NCI-H82 (cell line): ENCODE measurements around the gene QSOX2.
A peak's percentile ranks its signal among the peaks of the same experiment; 100 is the strongest.

Experiments
- DNase-seq: peaks from one replicate; lab custom pipeline; 2025; lab: John Stamatoyannopoulos, UW

QSOX2 gene

GRCh38 chr9:136203408-136204144 lies 42.0 kb downstream of the QSOX2 start:
- peak; percentile 20 for DNase-seq

- DNase-seq: no peak
Measured at GRCh38 chr9:136202454-136203407, 42.9 kb downstream of the QSOX2 start.

- no peak for DNase-seq
Measured at GRCh38 chr9:136201609-136202453, 43.8 kb downstream of the QSOX2 start.

GRCh38 chr9:136201174-136201573 lies 44.4 kb downstream of the QSOX2 start:
- no peak for DNase-seq

GRCh38 chr9:136200424-136200823 lies 45.2 kb downstream of the QSOX2 start:
- no peak for DNase-seq

- DNase-seq: no peak
Measured at GRCh38 chr9:136199391-136200288, 46.0 kb downstream of the QSOX2 start.

GRCh38 chr9:136198605-136199083 lies 47.0 kb downstream of the QSOX2 start:
- DNase-seq: no peak

GRCh38 chr9:136197930-136198604 lies 47.5 kb downstream of the QSOX2 start:
- DNase-seq: no peak

- no peak for DNase-seq
Measured at GRCh38 chr9:136197084-136197875, 48.3 kb downstream of the QSOX2 start.

- no peak for DNase-seq
Measured at GRCh38 chr9:136196404-136197083, 49.1 kb downstream of the QSOX2 start.

- peak; percentile 55 for DNase-seq
Measured at GRCh38 chr9:136194540-136194939, 51.1 kb downstream of the QSOX2 start.

- peak; percentile 29 for DNase-seq
Measured at GRCh38 chr9:136193891-136194279, 51.7 kb downstream of the QSOX2 start.

GRCh38 chr9:136193127-136193890 lies 52.3 kb downstream of the QSOX2 start:
- peak; percentile 72 for DNase-seq

GRCh38 chr9:136192289-136193126 lies 53.1 kb downstream of the QSOX2 start:
- DNase-seq: peak; percentile 85

GRCh38 chr9:136191960-136192286 lies 53.7 kb downstream of the QSOX2 start:
- no peak for DNase-seq

GRCh38 chr9:136191099-136191959 lies 54.3 kb downstream of the QSOX2 start:
- peak; percentile 46 for DNase-seq
